SJSA1 (cell line): ENCODE results near the gene TNFAIP1. TPM values are rescaled to one million over a fixed set of nuclear protein-coding genes. Genes with fewer than 3 reads are reported as not detected.
"Not testable (repeated sequence)": the region's sequence is repeated elsewhere in the genome, so short reads cannot be mapped to it uniquely, and the experiment has no call there.

Source experiments
- DNase-seq, 2 experiments: peaks; one replicate each; pipeline ENCODE4 v3.0.0-alpha.2; 2015 to 2020; ENCODE audit warnings: low spot score in 2 of 2, low read depth in 1 of 2
- H3K27ac ChIP-seq: fragments of 250-450 bp; sonication (Bioruptor Pico); 2 replicates; pipeline ENCODE4 v1.5.1; 2020; ENCODE audit warnings: mild to moderate bottlenecking, moderate library complexity
- H3K27me3 ChIP-seq: fragments of 250-450 bp; sonication (Bioruptor Pico); replicated peaks from 2 replicates; pipeline ENCODE4 v1.5.1; 2020; ENCODE audit warnings: mild to moderate bottlenecking, moderate library complexity
- H3K36me3 ChIP-seq: fragments of 250-450 bp; sonication (Bioruptor Pico); 2 replicates; pipeline ENCODE4 v1.5.1; 2020; ENCODE audit warnings: mild to moderate bottlenecking
- H3K4me1 ChIP-seq: fragments of 250-450 bp; sonication (Bioruptor Pico); replicated peaks from 2 replicates; pipeline ENCODE4 v1.6.1; 2021; ENCODE audit warnings: mild to moderate bottlenecking
- H3K4me3 ChIP-seq: fragments of 250-450 bp; sonication (Bioruptor Pico); 2 replicates; pipeline ENCODE4 v1.5.1; 2020; ENCODE audit warnings: mild to moderate bottlenecking
- H3K9me3 ChIP-seq: fragments of 250-450 bp; sonication (Bioruptor Pico); replicated peaks from 2 replicates; pipeline ENCODE4 v1.5.1; 2020; ENCODE audit warnings: mild to moderate bottlenecking
- total RNA-seq: library from RNA; depleted of rRNA; stranded (reverse); fragments of >200 nt; shearing (Covaris generic); gene quantifications from 2 replicates; pipeline ENCODE4 v1.2.3, GENCODE V29; 2014; rRNA removed

The TNFAIP1 gene
- 30.0 and 30.1 TPM in 2 replicates for total RNA-seq

- Histone ChIP-seq H3K4me3 (peak within 1 kb of the TSS; percentile 65), H3K36me3 (peaks cover 23% of the 10 kb centered on the region; the same call in 1 of the 2 replicates), H3K9me3 (no peaks in the 10 kb centered on the region), H3K27me3 (no peaks in the 10 kb centered on the region), H3K27ac (peak within 1 kb of the TSS; percentile 91), H3K4me1 (peaks cover 26% of the 10 kb centered on the region)
- DNase-seq = peak; percentile 98 to 100
Observed at GRCh38 chr17:28335201-28335958, at the start of gene TNFAIP1, which contains the start of gene IFT20. Gene TNFAIP1 (plus strand): TSS chr17:28335761. CDS start chr17:28339522, 3,761 bp downstream. Gene IFT20 (minus strand): TSS chr17:28335472. CDS start chr17:28331985, 3,487 bp downstream.

GRCh38 chr17:28285965-28286364, 49.6 kb upstream of the TNFAIP1 start:
- no peak overlapping the region for H3K4me3 ChIP-seq
- no peaks in the 10 kb centered on the region for H3K27me3 ChIP-seq
- H3K4me1 ChIP-seq = peaks cover 13% of the 10 kb centered on the region
- DNase-seq = no peak
- no peaks in the 10 kb centered on the region for H3K36me3 ChIP-seq
- H3K9me3 ChIP-seq = no peaks in the 10 kb centered on the region
- no peak overlapping the region for H3K27ac ChIP-seq

- DNase-seq = no peak
Observed at GRCh38 chr17:28290703-28291102, 44.9 kb upstream of the TNFAIP1 start.

GRCh38 chr17:28291780-28292330, 43.7 kb upstream of the TNFAIP1 start:
- no peaks in the 10 kb centered on the region for H3K9me3 ChIP-seq
- H3K27me3 ChIP-seq = no peaks in the 10 kb centered on the region
- no peak overlapping the region for H3K4me3 ChIP-seq
- DNase-seq = no peak
- H3K36me3 ChIP-seq = no peaks in the 10 kb centered on the region
- no peaks in the 10 kb centered on the region for H3K4me1 ChIP-seq
- H3K27ac ChIP-seq = no peak overlapping the region

More at GRCh38 chr17:28290703-28291102, 44.9 kb upstream of the TNFAIP1 start:
- H3K27ac ChIP-seq = no peak overlapping the region
- H3K9me3 ChIP-seq = no peaks in the 10 kb centered on the region
- no peak overlapping the region for H3K4me3 ChIP-seq
- no peaks in the 10 kb centered on the region for H3K36me3 ChIP-seq
- H3K27me3 ChIP-seq = no peaks in the 10 kb centered on the region
- no peaks in the 10 kb centered on the region for H3K4me1 ChIP-seq

- H3K9me3 ChIP-seq, H3K4me1 ChIP-seq, H3K4me3 ChIP-seq, H3K27ac ChIP-seq, DNase-seq, H3K27me3 ChIP-seq, H3K36me3 ChIP-seq: not testable (repeated sequence)
Observed at GRCh38 chr17:28292878-28293277, 42.7 kb upstream of the TNFAIP1 start.

- H3K27me3 ChIP-seq = no peaks in the 10 kb centered on the region
- no peaks in the 10 kb centered on the region for H3K9me3 ChIP-seq
- no peaks in the 10 kb centered on the region for H3K36me3 ChIP-seq
- H3K4me1 ChIP-seq = no peaks in the 10 kb centered on the region
- no peak overlapping the region for H3K27ac ChIP-seq
- no peak overlapping the region for H3K4me3 ChIP-seq
- DNase-seq = no peak
Observed at GRCh38 chr17:28293994-28294393, 41.6 kb upstream of the TNFAIP1 start.

- Histone ChIP-seq H3K4me3 (no peak overlapping the region), H3K27ac (no peak overlapping the region), H3K9me3 (no peaks in the 10 kb centered on the region), H3K27me3 (no peaks in the 10 kb centered on the region), H3K36me3 (no peaks in the 10 kb centered on the region), H3K4me1 (no peaks in the 10 kb centered on the region)
- DNase-seq = no peak
Observed at GRCh38 chr17:28295677-28296578, 39.6 kb upstream of the TNFAIP1 start.

- DNase-seq = no peak
- Histone ChIP-seq H3K9me3 (no peaks in the 10 kb centered on the region), H3K36me3 (no peaks in the 10 kb centered on the region), H3K27ac (no peak overlapping the region), H3K4me1 (no peaks in the 10 kb centered on the region), H3K4me3 (no peak overlapping the region), H3K27me3 (no peaks in the 10 kb centered on the region)
Observed at GRCh38 chr17:28298449-28298848, 37.1 kb upstream of the TNFAIP1 start.

GRCh38 chr17:28306954-28307401, 28.6 kb upstream of the TNFAIP1 start:
- H3K4me3 ChIP-seq = no peak overlapping the region
- no peaks in the 10 kb centered on the region for H3K9me3 ChIP-seq
- no peaks in the 10 kb centered on the region; the same call in 1 of the 2 replicates for H3K27me3 ChIP-seq
- no peak overlapping the region for H3K27ac ChIP-seq
- no peaks in the 10 kb centered on the region for H3K4me1 ChIP-seq
- DNase-seq = no peak
- H3K36me3 ChIP-seq = no peaks in the 10 kb centered on the region

- Histone ChIP-seq H3K27ac (no peak overlapping the region), H3K27me3 (0 out of 2 replicates have a peak, but pooled peaks cover 2% of the 10 kb centered on the region), H3K36me3 (no peaks in the 10 kb centered on the region), H3K4me3 (no peak overlapping the region), H3K4me1 (peaks cover 8% of the 10 kb centered on the region), H3K9me3 (no peaks in the 10 kb centered on the region)
- DNase-seq = no peak
Observed at GRCh38 chr17:28313841-28314240, 21.7 kb upstream of the TNFAIP1 start.

GRCh38 chr17:28315846-28316705, 19.5 kb upstream of the TNFAIP1 start:
- 0 out of 2 replicates have a peak, but pooled peaks cover 2% of the 10 kb centered on the region for H3K27me3 ChIP-seq
- H3K4me1 ChIP-seq = peaks cover 20% of the 10 kb centered on the region
- H3K27ac ChIP-seq = no peak overlapping the region
- H3K9me3 ChIP-seq = no peaks in the 10 kb centered on the region
- no peak for DNase-seq
- H3K36me3 ChIP-seq = 0 out of 2 replicates have a peak, but pooled peaks cover 7% of the 10 kb centered on the region
- no peak overlapping the region for H3K4me3 ChIP-seq

- H3K27me3 ChIP-seq = 0 out of 2 replicates have a peak, but pooled peaks cover 2% of the 10 kb centered on the region
- H3K9me3 ChIP-seq = no peaks in the 10 kb centered on the region
- no peak overlapping the region for H3K4me3 ChIP-seq
- 0 out of 2 replicates have a peak, but pooled peaks cover 7% of the 10 kb centered on the region for H3K36me3 ChIP-seq
- H3K27ac ChIP-seq = no peak overlapping the region
- DNase-seq = no peak
- peaks cover 20% of the 10 kb centered on the region for H3K4me1 ChIP-seq
Observed at GRCh38 chr17:28317099-28317965, 18.2 kb upstream of the TNFAIP1 start.
